HT-29 (cell line): ENCODE data around the gene RELT. TPM values are rescaled to one million over a fixed set of nuclear protein-coding genes. Genes with fewer than 3 reads are reported as not detected.

Experiments used
- DNase-seq: peaks from one replicate; pipeline ENCODE4 v3.0.0-alpha.2; 2015; ENCODE audit warnings: low spot score
- total RNA-seq: library from RNA; depleted of rRNA; stranded (reverse); fragments of >200 nt; shearing (Covaris generic); gene quantifications from 2 replicates; pipeline ENCODE4 v1.2.3, GENCODE V29; 2014; rRNA removed

The RELT gene, protein sequence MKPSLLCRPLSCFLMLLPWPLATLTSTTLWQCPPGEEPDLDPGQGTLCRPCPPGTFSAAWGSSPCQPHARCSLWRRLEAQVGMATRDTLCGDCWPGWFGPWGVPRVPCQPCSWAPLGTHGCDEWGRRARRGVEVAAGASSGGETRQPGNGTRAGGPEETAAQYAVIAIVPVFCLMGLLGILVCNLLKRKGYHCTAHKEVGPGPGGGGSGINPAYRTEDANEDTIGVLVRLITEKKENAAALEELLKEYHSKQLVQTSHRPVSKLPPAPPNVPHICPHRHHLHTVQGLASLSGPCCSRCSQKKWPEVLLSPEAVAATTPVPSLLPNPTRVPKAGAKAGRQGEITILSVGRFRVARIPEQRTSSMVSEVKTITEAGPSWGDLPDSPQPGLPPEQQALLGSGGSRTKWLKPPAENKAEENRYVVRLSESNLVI
- total RNA-seq: 20.9 and 21.5 TPM in 2 replicates

DNA sequence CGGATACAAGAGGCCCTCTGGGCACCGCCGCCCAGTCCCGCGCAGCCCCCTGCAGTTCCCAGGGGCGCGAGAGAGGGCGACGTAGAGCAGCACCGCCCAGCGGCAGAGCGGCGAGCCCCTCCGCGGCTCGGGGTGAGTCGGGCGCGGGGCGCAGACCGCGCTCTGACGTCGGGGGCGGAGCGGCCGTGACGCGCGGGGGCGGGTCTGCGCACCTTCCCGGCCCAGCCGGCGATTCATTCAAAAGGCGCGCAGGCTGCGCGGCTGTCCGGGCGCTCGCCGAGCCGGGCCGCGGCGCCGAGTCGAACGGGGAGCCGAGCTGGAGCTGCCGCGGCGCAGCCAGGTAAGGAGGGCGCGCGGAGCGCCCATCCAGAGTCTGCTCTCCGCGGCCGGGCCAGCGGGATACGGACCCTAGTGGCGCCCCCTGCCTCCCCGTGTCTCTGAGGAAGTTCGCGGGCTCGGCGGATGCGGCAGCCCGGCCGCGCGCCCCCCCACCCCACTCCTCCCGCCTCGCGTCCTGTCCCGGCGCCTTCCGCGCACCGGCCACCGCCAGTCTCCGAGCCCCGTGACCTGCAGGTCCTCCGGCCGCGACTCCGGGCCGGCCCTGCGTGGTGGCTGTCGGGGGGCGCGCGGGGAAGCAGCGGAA, at the start of gene RELT:
RELT (plus strand) TSS at position 240 of the 643 bp plus-strand sequence. CDS start 12,738 bp downstream, outside the sequence.
- peak; percentile 96 for DNase-seq

DNA sequence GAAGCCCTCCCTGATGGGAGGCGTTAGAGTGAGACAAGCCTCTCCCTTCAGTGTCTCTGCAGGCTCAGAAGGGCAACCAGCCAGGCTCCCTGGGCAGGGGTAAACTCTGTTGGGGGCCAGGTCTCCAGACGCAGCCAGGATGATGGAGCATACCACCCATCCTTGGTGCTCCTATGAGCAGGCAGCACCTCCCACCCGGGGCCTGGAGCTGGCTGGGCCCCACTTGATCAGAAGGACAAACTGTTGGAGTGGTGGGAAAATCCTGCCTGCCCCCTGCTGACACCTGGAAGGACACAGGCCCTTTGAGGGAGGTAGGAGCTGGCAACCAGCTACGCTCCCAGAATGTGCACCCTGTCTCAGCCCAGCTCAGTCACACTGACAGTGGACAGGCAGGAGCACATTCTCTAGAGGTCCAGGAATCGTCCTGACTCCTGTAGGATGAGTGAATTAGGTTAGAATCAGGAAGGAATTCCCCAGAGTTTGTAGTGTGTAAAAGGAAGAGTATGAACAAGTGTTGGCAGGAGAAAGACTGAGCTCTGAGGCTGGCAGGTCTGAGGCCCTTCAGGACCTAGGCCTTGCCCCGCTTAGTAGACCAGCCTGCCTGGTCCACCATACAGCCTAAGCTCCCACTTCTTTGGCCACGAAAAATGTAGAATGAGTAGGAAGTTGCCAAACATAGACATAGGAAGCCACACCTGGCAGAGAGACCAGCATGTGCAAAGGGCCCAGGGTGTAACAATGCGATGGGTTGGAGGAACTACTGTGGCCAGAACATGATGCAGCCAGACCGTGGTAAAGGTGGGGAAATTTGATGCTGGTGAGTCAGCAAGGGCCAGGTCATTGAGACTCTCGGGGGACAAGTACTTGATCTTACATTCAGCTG, 49.0 kb upstream of the RELT start:
- DNase-seq: no peak

DNA sequence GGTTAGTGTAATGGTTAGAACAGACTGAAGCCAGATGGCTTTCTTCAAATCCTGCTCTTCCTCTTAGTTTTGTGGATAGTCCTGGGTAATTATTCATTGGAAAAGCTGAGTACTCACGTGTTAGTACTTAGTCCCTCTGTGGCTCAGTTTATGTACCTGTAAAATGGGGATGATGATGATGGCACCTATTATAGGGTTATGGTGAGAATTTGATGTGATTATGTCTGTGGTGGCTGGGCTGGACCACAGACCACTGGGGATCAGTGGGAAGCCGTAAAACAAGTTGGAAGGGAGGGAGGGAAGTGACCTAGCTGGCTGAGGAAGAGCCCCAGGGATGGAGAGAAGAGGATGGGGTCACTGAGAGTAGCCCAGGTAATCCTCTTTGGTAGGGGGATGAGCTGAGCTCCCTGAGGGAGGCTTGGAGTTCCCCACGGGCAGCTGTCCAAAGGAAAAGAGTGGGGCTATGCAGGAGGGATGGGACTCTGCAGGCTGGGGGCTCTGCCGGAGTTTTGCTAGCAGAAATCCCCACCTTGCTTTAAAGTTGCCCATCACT, 48.3 kb upstream of the RELT start:
- no peak for DNase-seq

DNA sequence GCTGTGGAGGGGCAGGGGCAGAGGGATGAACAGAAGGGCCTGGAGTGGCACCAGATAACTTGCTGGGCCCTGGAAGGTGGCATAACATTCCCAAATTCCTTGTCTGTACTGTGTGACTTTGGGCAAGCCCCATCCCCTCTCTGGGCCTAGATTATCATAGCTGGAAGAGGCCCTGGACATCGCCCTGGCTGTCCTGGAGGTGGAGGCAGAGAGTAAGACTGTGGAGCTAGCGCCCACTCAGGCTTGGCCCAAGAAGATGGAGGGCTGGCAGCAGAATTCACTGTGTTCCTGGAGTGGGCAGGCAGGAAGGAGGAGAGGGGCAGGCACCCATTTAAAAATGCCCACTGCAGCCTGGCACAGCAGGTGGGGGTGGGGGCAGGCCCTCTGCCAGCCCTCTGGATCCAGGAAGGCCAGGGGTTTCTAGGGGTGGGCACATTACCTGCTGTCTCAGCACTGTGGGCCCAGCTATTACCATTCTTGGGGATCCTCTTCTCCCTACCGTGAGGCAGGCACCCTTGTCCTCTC, 45.6 kb upstream of the RELT start:
- DNase-seq: peak; percentile 47

DNA sequence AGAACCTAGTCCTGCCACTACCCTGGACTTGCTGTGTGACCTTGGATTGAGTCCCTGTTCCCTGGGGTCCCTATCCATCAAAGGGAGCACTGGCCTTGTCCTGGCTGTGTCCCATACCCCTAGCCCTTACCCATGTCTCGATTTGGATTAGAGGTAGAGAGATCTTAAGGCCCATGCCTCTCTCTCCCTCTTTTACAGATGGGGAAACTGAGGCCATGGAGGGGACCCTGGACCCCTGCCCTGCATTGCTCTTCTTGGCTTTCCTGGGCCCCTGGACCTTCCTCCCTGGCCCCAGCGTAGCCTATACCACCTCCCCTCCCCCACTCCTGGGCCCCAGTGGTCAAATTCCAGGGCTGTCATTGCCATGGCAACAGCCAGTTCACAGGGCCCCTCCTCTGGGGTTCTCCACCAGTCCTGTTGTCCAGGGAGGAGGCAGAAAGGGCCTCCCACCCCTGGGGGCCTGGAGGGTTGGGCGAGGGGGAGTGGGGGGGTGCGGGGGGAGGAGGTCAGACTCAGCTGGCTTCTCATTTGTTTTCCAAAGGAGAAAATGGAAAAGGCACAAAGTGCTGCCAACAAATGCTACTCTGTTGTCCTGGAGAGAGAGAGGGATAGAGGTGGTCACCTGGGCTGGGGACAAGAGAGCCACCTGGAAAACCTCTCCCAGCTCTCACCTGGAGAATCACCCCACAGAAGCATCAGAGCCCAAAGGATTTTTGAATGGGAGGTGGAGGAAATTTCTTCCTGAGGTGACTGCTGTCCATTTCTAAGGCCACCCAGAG, 44.9 kb upstream of the RELT start:
- DNase-seq: no peak

DNA sequence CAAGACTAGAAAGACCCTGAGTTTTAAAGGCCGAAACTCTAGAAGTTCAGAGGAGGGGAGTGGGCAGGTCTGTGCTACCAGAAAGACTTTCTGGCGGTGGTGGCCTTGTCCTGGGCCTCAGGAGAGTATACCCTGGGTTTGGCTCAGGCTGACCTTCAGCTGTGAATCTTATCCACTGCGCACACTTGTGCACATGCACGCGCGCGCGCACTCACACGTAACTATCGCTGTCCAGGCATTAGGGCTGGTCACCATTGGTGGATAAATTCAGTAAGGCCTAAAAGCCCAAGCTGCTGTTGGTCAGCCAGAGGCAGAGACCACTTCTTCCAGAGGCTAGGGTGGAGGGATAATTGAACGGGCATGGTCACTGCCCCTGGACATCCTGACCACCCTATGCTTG, 43.0 kb upstream of the RELT start:
- DNase-seq: no peak

DNA sequence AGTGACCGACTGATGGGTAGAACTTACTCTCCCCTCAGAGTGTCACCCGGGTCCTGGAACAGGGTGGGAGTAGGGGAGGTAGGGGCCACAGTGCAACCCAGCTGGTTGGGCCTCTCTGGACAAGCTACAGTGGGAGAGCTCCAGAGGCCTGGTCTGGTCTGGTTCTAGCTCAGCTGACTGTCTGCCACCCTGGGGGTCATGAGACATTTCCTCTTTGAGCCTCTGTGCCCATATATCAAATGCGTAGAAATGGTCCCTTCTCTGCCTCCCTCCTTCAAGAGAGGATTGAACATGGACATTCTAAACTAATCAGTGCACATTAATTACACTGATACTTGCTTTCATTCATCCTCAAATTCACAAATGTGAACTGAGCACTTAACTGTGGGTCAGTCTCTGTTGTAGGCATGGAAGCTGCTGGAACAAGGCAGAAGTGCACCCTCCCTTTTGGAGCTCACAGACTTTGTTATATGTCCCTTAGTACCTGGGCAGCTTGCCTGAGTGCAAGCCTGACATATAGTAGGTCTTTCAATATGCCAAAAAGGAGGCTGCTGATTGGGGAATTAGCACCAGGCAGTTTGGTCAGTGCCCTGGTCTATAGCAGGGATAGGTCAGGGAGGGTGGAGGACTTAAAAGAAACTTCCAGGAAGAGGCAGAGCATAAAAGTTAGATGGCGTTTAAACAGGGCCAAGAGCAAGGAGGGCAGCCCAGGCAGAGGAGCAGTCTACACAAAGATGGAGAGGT, 42.4 kb upstream of the RELT start:
- no peak for DNase-seq

DNA sequence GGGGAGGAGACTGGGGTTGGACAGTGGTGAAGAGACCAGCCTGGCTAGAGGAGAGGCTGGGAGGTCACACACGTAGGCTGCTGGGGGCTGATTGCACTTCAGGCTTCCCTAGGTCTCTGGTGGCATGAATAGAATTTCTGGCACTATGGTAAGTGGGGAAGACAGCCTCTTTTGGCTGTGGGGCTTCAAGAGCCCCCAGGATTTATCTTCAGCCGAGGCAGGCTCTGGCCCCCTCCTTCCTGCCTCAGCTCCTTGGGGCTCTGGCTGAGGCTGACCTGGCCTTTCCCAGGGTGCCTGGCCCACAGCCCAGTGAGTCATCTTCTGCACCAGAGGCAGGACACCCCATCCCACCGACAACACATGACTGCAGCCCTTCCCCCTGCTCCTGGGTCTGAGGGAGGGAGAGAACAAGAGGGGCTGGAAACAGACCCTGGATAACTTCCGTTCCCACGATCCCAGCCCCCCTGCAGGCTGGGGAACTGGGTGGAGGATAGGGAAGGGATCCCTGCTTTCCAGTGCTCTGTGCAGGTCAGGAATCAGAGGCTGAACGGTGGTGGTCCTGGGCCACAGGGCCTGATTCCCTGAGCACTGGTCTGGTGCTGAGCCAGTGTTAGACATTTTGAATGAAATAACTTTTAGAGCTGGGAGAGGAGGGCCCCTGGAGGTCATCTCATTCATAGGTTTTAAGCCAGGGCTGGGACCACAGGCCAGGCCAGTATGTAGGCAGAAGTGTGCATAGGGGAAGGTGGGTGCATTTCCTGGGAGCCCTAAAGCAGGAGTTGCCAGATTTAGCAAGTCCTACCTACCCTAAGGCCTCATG, 41.6 kb upstream of the RELT start:
- DNase-seq: peak; percentile 54

DNA sequence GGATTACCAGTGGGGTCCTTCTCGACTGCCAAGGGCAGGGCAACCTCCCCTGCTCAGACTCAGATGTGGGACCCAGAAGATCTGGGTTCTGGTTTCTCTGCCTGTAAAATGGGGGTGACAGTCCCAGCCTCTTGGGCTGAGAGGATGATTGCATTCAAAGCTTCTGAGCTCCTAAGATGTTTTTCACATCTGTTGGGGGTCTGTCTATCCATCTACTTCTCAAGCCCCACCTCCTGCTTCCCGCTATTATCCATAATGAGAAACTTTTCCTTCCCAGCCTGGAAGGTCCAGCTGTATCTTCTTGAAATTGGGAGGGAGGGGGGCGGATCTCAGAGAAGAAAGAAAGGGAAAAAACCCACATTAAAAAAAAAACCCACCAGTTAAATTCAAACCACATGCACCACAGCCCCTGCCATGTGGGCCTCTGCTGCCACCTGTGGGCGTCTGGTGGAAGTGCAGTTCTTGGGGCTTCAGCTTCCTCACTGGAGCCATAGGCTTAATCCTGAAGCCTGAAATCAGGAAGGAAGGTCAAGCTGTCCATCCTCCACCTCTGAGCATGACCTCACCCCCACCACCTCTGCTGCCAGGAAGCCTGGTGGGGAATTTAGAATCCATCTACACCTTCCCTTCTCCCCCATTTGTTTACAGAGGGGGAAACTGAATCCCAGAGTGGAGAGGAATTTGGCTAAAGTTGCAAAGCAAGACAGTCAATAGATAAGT, 40.8 kb upstream of the RELT start:
- DNase-seq: peak; percentile 97

DNA sequence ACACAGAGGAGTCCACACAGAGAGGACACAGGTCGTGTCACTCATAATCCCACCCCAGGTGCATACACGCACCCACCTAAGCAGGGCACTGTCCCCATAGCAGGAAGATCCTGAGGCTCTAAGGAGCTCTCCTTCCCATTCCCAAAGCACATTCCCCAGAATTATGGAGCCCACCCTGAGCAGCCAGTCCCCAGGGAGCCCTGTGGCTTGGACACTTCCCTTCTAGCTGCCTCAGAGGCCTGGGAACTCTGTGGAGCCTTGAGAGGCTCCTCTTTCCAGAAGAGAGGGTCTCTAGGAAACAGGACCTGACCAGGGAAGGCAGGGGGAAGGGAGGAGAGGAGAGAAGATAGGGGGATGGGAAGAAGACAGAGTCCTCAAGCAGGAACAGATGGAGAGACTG, 38.4 kb upstream of the RELT start:
- DNase-seq: no peak

DNA sequence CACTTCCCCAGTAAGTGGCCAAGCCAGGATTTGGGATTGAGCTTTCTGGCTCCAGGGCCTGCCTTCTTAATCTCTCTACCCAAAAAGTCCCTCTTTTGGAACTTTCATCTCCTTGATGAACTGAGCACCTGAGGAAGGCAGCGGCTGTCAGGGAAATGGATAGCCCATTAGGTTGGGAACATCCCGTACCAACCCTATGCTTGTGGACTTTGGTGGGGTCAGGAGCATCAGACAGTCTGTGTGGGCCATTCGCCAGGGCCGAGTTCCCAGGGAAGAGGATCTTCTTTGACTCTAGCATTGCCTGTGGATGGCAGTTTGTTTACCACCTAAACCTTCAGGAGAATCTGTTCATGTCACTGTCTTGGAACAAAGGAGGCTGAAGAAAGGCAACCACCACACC, 37.9 kb upstream of the RELT start:
- no peak for DNase-seq

DNA sequence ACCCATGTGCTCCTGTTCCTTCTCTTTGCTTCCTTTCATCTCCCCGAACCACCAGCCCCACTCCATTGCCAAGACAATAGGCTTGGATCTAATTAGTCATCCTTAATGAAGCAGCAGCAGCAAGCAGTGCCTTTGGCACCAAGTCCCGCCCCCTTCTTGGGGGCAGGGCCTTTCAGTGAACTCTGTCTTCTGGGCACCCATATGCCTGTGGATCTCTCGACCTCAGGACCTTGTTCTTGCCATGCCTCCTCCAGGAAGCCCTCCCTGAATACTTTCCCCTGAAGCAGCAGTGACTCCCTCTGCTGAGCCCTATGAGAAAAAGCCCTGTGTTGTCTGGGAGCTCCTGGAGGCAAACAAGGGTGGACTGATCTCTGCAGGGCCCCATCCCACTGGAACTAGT, 36.0 kb upstream of the RELT start:
- DNase-seq: no peak

DNA sequence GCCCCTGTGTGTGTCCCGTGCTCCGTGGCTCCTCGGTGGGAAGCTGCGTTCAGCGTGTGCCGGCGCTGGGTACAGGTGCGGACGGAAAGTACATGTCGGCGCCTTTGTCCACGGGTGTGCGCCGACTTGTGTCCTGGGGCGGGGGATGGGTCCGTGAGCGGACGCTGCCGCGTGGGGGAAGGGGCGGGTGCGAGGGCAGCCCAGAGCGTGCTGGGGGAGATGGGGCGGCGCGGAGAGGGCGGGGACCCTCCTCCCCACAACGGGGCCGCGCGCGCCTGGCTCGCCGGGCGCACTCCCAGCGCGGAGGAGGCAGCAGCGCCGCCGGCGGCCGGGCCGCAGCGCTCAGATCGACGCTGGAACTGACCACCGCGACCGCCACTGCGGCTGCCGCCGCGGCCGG, 33.6 kb upstream of the RELT start:
- DNase-seq: no peak

DNA sequence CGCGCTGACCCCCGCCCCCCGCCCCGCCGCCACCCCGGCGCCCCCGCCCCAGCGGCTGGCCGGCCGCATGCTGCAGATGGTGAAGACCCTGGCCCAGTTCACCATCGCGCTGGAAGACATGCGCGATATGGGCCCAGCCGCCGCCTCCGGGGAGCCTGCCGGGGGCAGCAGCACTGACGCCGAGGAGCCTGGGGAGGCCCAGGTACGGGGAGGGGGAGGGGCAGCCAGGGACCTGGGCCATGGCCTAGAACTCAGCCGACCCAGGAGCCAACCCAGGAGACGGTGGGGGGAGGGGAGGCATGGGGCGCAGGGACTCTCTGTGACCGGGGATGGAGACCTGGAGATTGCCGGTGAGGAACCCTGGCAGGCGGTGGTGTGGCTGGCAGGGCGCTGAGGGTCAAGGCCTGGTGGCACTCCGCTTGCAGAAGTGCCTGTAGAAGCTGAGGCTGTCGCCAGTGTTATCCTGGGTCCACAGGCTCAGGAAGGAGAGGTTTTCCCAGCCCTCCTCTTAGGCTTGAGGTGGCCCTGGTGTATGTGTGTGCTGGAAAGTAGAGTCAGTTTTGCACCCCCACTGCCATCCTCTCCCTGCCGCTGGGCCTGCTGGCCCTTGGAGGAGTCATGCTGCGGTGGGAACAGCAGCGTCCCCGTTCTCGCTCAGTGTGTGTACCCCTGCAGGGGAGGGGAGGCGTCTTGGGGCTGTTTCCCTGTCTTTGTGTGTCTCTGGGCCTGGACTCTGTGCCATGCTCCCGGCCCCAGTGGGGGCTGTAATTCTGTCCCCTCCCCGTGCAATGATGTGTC, 32.9 kb upstream of the RELT start:
- DNase-seq: no peak

DNA sequence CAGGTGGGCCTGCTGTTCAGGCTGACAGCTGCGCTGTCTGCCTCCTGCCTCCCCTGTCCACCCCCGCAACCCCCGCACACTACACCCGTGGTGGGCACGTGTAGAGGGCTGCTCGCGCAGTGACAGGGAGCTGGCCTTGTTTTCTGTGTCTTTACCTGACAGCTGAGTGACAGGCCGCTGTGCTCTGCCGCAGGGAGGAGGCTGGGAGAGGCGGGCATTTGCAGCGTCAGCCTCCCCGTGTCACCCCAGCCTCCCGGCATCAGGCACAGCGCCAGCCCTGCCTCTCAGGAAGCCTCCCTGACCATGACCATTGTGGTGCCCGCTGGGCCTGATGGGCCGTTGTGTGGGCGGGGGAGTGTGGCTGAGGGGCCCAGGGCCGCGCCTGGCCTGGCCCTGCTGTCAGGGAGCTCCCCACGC, 32.0 kb upstream of the RELT start:
- DNase-seq: no peak

DNA sequence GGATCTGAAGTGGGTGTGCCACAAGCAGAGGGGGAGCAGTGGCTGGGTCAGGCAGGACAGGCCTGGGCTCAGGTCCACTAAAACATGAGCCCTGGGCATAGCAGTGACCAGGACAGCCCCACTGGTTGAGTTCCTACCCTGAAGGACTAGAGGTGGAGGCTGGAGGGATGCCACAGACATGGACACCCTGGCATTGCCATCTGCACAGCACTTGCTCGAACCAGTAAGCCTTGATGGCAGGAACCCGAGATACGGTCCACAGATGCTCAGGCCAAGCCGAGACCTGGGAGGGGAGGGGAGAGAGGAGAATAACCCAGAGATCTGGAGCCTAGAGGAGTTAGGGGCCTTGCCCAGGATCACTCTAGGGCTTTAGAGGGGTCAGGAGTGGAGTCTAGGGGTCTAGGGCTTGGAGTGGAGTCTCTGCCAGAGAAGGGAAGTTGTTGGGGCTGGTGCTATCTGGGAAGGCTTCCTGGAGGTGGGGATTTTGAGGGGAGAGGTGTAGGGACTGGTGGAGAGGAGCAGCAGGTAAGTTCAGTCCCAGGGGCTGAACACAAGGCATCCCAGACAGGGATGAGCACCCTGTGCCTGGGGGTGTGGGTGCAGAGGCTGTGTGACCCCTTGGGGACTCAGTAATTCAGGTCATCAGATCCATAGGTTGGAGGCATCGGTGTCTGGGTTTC, 30.6 kb upstream of the RELT start:
- DNase-seq: no peak
